ENCODE measurements around the gene CLCN7. TPM values are rescaled to one million over a fixed set of nuclear protein-coding genes. Genes with fewer than 3 reads are reported as not detected.

CLCN7 gene
- total and polyA plus RNA-seq, 9 of the 15 experiments (the other 6 are each of a cell fraction or from before 2014, with no cell fraction given) = 0.06 to 126 (median 18.7) TPM

GRCh38 chr16:1492923-1493745 is 18.3 kb upstream of the CLCN7 start, which contains the start of gene TELO2 (continued):
- TF ChIP-seq CLOCK (CRISPR knock-in tag; IDR thresholded peaks at IDR 0.05; ENCODE audit: borderline replicate concordance) (no peak), ESRRA (IDR thresholded peaks at IDR 0.05; ENCODE audit: borderline replicate concordance, low read depth) (no peak), GABPB1 (CRISPR knock-in tag; IDR thresholded peaks at IDR 0.05) (peak; percentile 58; the same call in 1 of the 2 replicates), MBD1 (CRISPR knock-in tag; IDR thresholded peaks at IDR 0.05) (no peak), ZNF436 (CRISPR knock-in tag; IDR thresholded peaks at IDR 0.05) (no peak), GTF2F1 (IDR thresholded peaks at IDR 0.05; ENCODE audit: low read depth, low read length) (no peak), NFXL1 (CRISPR knock-in tag; IDR thresholded peaks at IDR 0.05) (0 out of 2 replicates have a peak, but pooled peaks have one; percentile 30), ZNF134 (CRISPR knock-in tag; conservative IDR thresholded peaks at IDR 0.05) (no peak), FOXK1 (CRISPR knock-in tag; IDR thresholded peaks at IDR 0.05; ENCODE audit: borderline replicate concordance) (no peak; the same call in 1 of the 2 replicates), TEAD2 (tag; IDR thresholded peaks at IDR 0.05) (no peak), EP400 (IDR thresholded peaks at IDR 0.05) (peak; percentile 97), ZNF197 (CRISPR knock-in tag; IDR thresholded peaks at IDR 0.05; ENCODE audit: low read depth) (no peak), DDX20 (tag; IDR thresholded peaks at IDR 0.05; ENCODE audit: low read depth) (0 out of 2 replicates have a peak, but pooled peaks have one; percentile 50), NUFIP1 (IDR thresholded peaks at IDR 0.05; ENCODE audit: partially characterized antibody) (peak; percentile 38), YY1 (IDR thresholded peaks at IDR 0.05; ENCODE audit: borderline replicate concordance in 1 of 3, control insufficient read depth in 1 of 3, extremely low read depth in 1 of 3, insufficient read depth in 3 of 3, insufficient read length in 1 of 3, insufficient replicate concordance in 2 of 3, low read depth in 1 of 3, low read length in 2 of 3) (peak in 1 of 3 experiments; percentile 6), BACH1 (tag; IDR thresholded peaks at IDR 0.05) (no peak), GATAD2B (IDR thresholded peaks at IDR 0.05; ENCODE audit: borderline replicate concordance) (peak; percentile 67; the same call in 1 of the 2 replicates), ZNF232 (CRISPR knock-in tag; IDR thresholded peaks at IDR 0.05) (no peak), PHB2 (IDR thresholded peaks at IDR 0.05; ENCODE audit: low read depth) (no peak), SPI1 (IDR thresholded peaks at IDR 0.05; ENCODE audit: borderline replicate concordance, low read depth, low read length) (no peak), ZNF764 (CRISPR knock-in tag; IDR thresholded peaks at IDR 0.05; ENCODE audit: low read depth) (no peak), HOXB6 (CRISPR knock-in tag; IDR thresholded peaks at IDR 0.05; ENCODE audit: borderline replicate concordance) (no peak; the same call in 1 of the 2 replicates), TEAD4 (IDR thresholded peaks at IDR 0.05; ENCODE audit: low read length) (peak; percentile 10; the same call in 1 of the 2 replicates), TEAD4 (CRISPR knock-in tag; IDR thresholded peaks at IDR 0.05; ENCODE audit: borderline replicate concordance) (no peak), NRF1 (conservative IDR thresholded peaks at IDR 0.05 in 1 of 2, IDR thresholded peaks at IDR 0.05 in 1 of 2) (peak; percentile 86 to 89)

Data from K562 (cell line).